GM23338 (cell line): ENCODE measurements around the gene TAC3. TPM values are rescaled to one million over a fixed set of nuclear protein-coding genes. Genes with fewer than 3 reads are reported as not detected.

Source experiments
- ATAC-seq: fragments of 200-7000 bp; cut with Tn5 transposase; 3 replicates; pipeline ENCODE4 v1.9.1; 2020
- DNase-seq: peaks from one replicate; pipeline ENCODE4 v3.0.0-alpha.2; 2015; ENCODE audit warnings: low spot score
- H2AFZ ChIP-seq: fragments of 200-600 bp; sonication (generic); 2 replicates; pipeline ENCODE4 v1.8.0; 2016; ENCODE audit warnings: antibody characterized with exemption, mild to moderate bottlenecking, moderate library complexity
- H3F3A ChIP-seq: fragments of 200-600 bp; sonication (generic); replicated peaks from 2 replicates; pipeline ENCODE4 v1.8.0; 2017; ENCODE audit warnings: antibody characterized with exemption, mixed run types, low read depth
- H3K27ac ChIP-seq: fragments of 200-600 bp; sonication (generic); 2 replicates; pipeline ENCODE4 v1.6.1; 2016; ENCODE audit warnings: low read depth
- H3K27me3 ChIP-seq: fragments of 200-600 bp; sonication (generic); 2 replicates; pipeline ENCODE4 v1.8.0; 2016; ENCODE audit warnings: mild to moderate bottlenecking, mixed run types, moderate library complexity; ENCODE audit not compliant: insufficient read depth
- H3K36me3 ChIP-seq: fragments of 200-600 bp; sonication (generic); 2 replicates; pipeline ENCODE4 v1.8.0; 2016; ENCODE audit warnings: mild to moderate bottlenecking; ENCODE audit not compliant: insufficient read depth
- H3K4me1 ChIP-seq: fragments of 200-600 bp; sonication (generic); 2 replicates; pipeline ENCODE4 v1.8.0; 2016; ENCODE audit warnings: mild to moderate bottlenecking, moderate library complexity; ENCODE audit not compliant: insufficient read depth
- H3K4me2 ChIP-seq: fragments of 200-600 bp; sonication (generic); 2 replicates; pipeline ENCODE4 v1.7.1; 2017; ENCODE audit warnings: mixed run types
- H3K4me3 ChIP-seq: fragments of 200-600 bp; sonication (generic); 2 replicates; pipeline ENCODE4 v1.6.1; 2016; ENCODE audit warnings: mixed run types
- H3K79me2 ChIP-seq: fragments of 200-600 bp; sonication (generic); replicated peaks from 2 replicates; pipeline ENCODE4 v1.8.0; 2017; ENCODE audit warnings: mild to moderate bottlenecking; ENCODE audit not compliant: insufficient read depth
- H3K9me2 ChIP-seq: fragments of 200-600 bp; sonication (generic); 2 replicates; pipeline ENCODE4 v1.8.0; 2017; ENCODE audit not compliant: insufficient read depth
- H4K20me1 ChIP-seq: fragments of 200-600 bp; sonication (generic); replicated peaks from 2 replicates; pipeline ENCODE4 v1.8.0; 2017; ENCODE audit warnings: mild to moderate bottlenecking; ENCODE audit not compliant: insufficient read depth
- H3K27ac Mint-ChIP-seq: 2 replicates; pipeline ENCODE4 v1.8.0; 2020; ENCODE audit warnings: inconsistent platforms, mild to moderate bottlenecking, moderate library complexity, mixed read lengths
- H3K27me3 Mint-ChIP-seq: 3 replicates; pipeline ENCODE4 v1.8.0; 2022; ENCODE audit warnings: low read depth, mild to moderate bottlenecking, moderate library complexity, mixed read lengths, inconsistent platforms; ENCODE audit not compliant: insufficient read depth, poor library complexity
- H3K36me3 Mint-ChIP-seq: 3 replicates; pipeline ENCODE4 v1.8.0; 2021; ENCODE audit warnings: low read depth, mild to moderate bottlenecking, inconsistent platforms, moderate library complexity, mixed read lengths
- H3K4me1 Mint-ChIP-seq: 3 replicates; pipeline ENCODE4 v1.8.0; 2020; ENCODE audit warnings: mild to moderate bottlenecking, inconsistent platforms, mixed read lengths
- H3K4me3 Mint-ChIP-seq: 3 replicates; pipeline ENCODE4 v1.8.0; 2021; ENCODE audit warnings: moderate library complexity, mild to moderate bottlenecking, inconsistent platforms, mixed read lengths
- H3K9me3 Mint-ChIP-seq: 3 replicates; pipeline ENCODE4 v1.8.0; 2020; ENCODE audit warnings: moderate library complexity, mild to moderate bottlenecking, inconsistent platforms, mixed read lengths
- ETS1 ChIP-seq: IDR thresholded peaks from 2 replicates; pipeline ENCODE4 v1.6.1; 2016; ENCODE audit warnings: antibody characterized with exemption
- EZH2 ChIP-seq: fragments of 200-600 bp; sonication (generic); IDR thresholded peaks from one replicate; pipeline ENCODE4 v1.8.0; 2017; ENCODE audit warnings: antibody characterized with exemption, mild to moderate bottlenecking, low read depth; ENCODE audit not compliant: unreplicated experiment
- EZH2phosphoT487 ChIP-seq: fragments of 200-600 bp; sonication (generic); IDR thresholded peaks from one replicate; pipeline ENCODE4 v1.8.1; 2018; ENCODE audit warnings: antibody characterized with exemption; ENCODE audit not compliant: unreplicated experiment
- NANOG ChIP-seq: IDR thresholded peaks from 2 replicates; pipeline ENCODE4 v1.6.1; 2016; ENCODE audit warnings: antibody characterized with exemption, borderline replicate concordance
- POLR2AphosphoS5 ChIP-seq: IDR thresholded peaks from 2 replicates; pipeline ENCODE4 v1.6.1; 2016; ENCODE audit warnings: antibody characterized with exemption, low read depth
- REST ChIP-seq: IDR thresholded peaks from one replicate; pipeline ENCODE4 v1.6.1; 2018; ENCODE audit warnings: antibody characterized with exemption; ENCODE audit not compliant: unreplicated experiment
- STAT1 ChIP-seq: IDR thresholded peaks from one replicate; pipeline ENCODE4 v1.6.1; 2016; ENCODE audit warnings: antibody characterized with exemption; ENCODE audit not compliant: unreplicated experiment
- ZNF114 ChIP-seq: fragments of 250-450 bp; sonication (Bioruptor Pico); IDR thresholded peaks from 2 replicates; pipeline ENCODE4 v1.5.0; 2020; ENCODE audit warnings: mild to moderate bottlenecking, moderate library complexity
- ZNF331 ChIP-seq: fragments of 250-450 bp; sonication (Bioruptor Pico); IDR thresholded peaks from 2 replicates; pipeline ENCODE4 v1.5.0; 2020; ENCODE audit warnings: low read depth, mild to moderate bottlenecking, moderate library complexity
- polyA plus RNA-seq: library from polyadenylated mRNA; unstranded; fragments of >200 nt; fragmentation: Nextera tagmentation; extraction: Ambion mirVana; gene quantifications from 2 replicates; pipeline ENCODE4 v1.2.1, GENCODE V29; 2016
- total RNA-seq: library from RNA; depleted of rRNA; stranded (reverse); fragments of >200 nt; shearing (Covaris generic); gene quantifications from 2 replicates; pipeline ENCODE4 v1.2.3, GENCODE V29; 2014
- TF ChIP-seq, protein P1 (sequence below): fragments of 250-450 bp; sonication (Bioruptor Pico); IDR thresholded peaks from 2 replicates; pipeline ENCODE4 v1.5.0; 2020; ENCODE audit warnings: mild to moderate bottlenecking, moderate library complexity

The TAC3 gene
- total and polyA plus RNA-seq, 2 experiments from 2014 or later: 11.9 to 35.1 TPM

- no peak for TF ChIP-seq REST
- no peak for TF ChIP-seq POLR2AphosphoS5
Observed at GRCh38 chr12:57063991-57064685, 47.8 kb upstream of the TAC3 start (continued).

GRCh38 chr12:57058454-57058853 is 42.1 kb upstream of the TAC3 start:
- Histone ChIP-seq H3K27ac (no peak overlapping the region), H3K4me3 (no peak overlapping the region), H3K4me1 (no peaks in the 10 kb centered on the region), H3F3A (peaks cover 11% of the 10 kb centered on the region; the same call in 1 of the 2 replicates), H3K79me2 (no peaks in the 10 kb centered on the region), H3K36me3 (peaks cover 47% of the 10 kb centered on the region), H3K27me3 (no peaks in the 10 kb centered on the region), H3K9me2 (no peaks in the 10 kb centered on the region), H4K20me1 (peaks cover 8% of the 10 kb centered on the region; the same call in 1 of the 2 replicates), H3K4me2 (no peak overlapping the region), H2AFZ (no peak overlapping the region)
- Mint-ChIP-seq H3K4me3 (no peak overlapping the region), H3K27me3 (no peaks in the 10 kb centered on the region), H3K4me1 (no peaks in the 10 kb centered on the region), H3K9me3 (no peaks in the 10 kb centered on the region), H3K36me3 (peaks cover 69% of the 10 kb centered on the region), H3K27ac (no peak overlapping the region)
- DNase-seq: no peak
- ATAC-seq: no peak
- TF ChIP-seq REST (no peak), NANOG (no peak), ETS1 (no peak), ZNF114 (CRISPR knock-in tag) (no peak), EZH2phosphoT487 (no peak), ZNF331 (CRISPR knock-in tag) (no peak), STAT1 (no peak), EZH2 (no peak)
- TF ChIP-seq, protein P1, sequence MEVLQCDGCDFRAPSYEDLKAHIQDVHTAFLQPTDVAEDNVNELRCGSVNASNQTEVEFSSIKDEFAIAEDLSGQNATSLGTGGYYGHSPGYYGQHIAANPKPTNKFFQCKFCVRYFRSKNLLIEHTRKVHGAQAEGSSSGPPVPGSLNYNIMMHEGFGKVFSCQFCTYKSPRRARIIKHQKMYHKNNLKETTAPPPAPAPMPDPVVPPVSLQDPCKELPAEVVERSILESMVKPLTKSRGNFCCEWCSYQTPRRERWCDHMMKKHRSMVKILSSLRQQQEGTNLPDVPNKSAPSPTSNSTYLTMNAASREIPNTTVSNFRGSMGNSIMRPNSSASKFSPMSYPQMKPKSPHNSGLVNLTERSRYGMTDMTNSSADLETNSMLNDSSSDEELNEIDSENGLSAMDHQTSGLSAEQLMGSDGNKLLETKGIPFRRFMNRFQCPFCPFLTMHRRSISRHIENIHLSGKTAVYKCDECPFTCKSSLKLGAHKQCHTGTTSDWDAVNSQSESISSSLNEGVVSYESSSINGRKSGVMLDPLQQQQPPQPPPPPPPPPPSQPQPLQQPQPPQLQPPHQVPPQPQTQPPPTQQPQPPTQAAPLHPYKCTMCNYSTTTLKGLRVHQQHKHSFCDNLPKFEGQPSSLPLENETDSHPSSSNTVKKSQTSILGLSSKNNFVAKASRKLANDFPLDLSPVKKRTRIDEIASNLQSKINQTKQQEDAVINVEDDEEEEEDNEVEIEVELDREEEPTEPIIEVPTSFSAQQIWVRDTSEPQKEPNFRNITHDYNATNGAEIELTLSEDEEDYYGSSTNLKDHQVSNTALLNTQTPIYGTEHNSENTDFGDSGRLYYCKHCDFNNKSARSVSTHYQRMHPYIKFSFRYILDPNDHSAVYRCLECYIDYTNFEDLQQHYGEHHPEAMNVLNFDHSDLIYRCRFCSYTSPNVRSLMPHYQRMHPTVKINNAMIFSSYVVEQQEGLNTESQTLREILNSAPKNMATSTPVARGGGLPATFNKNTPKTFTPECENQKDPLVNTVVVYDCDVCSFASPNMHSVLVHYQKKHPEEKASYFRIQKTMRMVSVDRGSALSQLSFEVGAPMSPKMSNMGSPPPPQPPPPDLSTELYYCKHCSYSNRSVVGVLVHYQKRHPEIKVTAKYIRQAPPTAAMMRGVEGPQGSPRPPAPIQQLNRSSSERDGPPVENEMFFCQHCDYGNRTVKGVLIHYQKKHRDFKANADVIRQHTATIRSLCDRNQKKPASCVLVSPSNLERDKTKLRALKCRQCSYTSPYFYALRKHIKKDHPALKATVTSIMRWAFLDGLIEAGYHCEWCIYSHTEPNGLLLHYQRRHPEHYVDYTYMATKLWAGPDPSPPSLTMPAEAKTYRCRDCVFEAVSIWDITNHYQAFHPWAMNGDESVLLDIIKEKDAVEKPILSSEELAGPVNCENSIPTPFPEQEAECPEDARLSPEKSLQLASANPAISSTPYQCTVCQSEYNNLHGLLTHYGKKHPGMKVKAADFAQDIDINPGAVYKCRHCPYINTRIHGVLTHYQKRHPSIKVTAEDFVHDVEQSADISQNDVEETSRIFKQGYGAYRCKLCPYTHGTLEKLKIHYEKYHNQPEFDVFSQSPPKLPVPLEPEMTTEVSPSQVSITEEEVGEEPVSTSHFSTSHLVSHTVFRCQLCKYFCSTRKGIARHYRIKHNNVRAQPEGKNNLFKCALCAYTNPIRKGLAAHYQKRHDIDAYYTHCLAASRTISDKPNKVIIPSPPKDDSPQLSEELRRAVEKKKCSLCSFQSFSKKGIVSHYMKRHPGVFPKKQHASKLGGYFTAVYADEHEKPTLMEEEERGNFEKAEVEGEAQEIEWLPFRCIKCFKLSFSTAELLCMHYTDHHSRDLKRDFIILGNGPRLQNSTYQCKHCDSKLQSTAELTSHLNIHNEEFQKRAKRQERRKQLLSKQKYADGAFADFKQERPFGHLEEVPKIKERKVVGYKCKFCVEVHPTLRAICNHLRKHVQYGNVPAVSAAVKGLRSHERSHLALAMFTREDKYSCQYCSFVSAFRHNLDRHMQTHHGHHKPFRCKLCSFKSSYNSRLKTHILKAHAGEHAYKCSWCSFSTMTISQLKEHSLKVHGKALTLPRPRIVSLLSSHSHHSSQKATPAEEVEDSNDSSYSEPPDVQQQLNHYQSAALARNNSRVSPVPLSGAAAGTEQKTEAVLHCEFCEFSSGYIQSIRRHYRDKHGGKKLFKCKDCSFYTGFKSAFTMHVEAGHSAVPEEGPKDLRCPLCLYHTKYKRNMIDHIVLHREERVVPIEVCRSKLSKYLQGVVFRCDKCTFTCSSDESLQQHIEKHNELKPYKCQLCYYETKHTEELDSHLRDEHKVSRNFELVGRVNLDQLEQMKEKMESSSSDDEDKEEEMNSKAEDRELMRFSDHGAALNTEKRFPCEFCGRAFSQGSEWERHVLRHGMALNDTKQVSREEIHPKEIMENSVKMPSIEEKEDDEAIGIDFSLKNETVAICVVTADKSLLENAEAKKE (CRISPR knock-in tag): no peak
